ENCODE results near the gene TM9SF4. TPM values are rescaled to one million over a fixed set of nuclear protein-coding genes. Genes with fewer than 3 reads are reported as not detected.

Gene TM9SF4
- total RNA-seq, 5 donors from 2014 or later (not counting 1 experiment from before 2014, with no cell fraction given): 32.6 to 42.3 (median 38.0) TPM

- H3K4me3 Mint-ChIP-seq: peak overlapping the region; percentile 95 to 99 (median 99)
- H3K9me3 Mint-ChIP-seq: no peaks in the 10 kb centered on the region
- POLR2A ChIA-PET: interaction anchor here in 1 of 2 donors (0.6 kb wide), 1 partner anchor 536 kb away, joined by 6 read pairs; no protein-coding TSS in a partner anchor
- H3K4me1 Mint-ChIP-seq: peaks cover 46 to 52% (median 51%) of the 10 kb centered on the region in 3 donors
- H3K27me3 ChIP-seq (replicated peaks in 1 of 2; ENCODE audit: control insufficient read depth in 2 of 2, extremely low read depth in 1 of 2, insufficient read depth in 2 of 2, low read length in 1 of 2): no peaks in the 10 kb centered on the region
- peaks cover 12 to 29% of the 10 kb centered on the region in 2 experiments for H3K4me1 ChIP-seq (ENCODE audit: control insufficient read depth in 1 of 2, extremely low read depth in 1 of 2, insufficient read depth in 2 of 2, low read length in 2 of 2)
- 2% methylated on average over 5 of the region's 8 CpGs for whole genome bisulfite sequencing (ENCODE audit: insufficient coverage)
- ATAC-seq (replicated peaks in 1 of 4): peak in 1 of 4 experiments; percentile 3
- H3K9me3 ChIP-seq: no peaks in the 10 kb centered on the region
- H3K36me3 Mint-ChIP-seq: peaks cover 3% of the 10 kb centered on the region
- peaks cover 0 to 4% of the 10 kb centered on the region in 2 donors for H3K36me3 ChIP-seq (ENCODE audit: control insufficient read depth in 2 of 2, extremely low read depth in 1 of 2, insufficient read depth in 1 of 2, low read length in 1 of 2)
- no peaks in the 10 kb centered on the region for H3K27me3 Mint-ChIP-seq
- DNase-seq: no peak
- peak overlapping the region; percentile 96 to 99 for H3K4me3 ChIP-seq (ENCODE audit: control insufficient read depth in 1 of 2, extremely low read depth in 1 of 2, low read length in 1 of 2)
- CTCF ChIA-PET: interaction anchor here in 1 of 2 donors (0.7 to 1.2 kb wide), 2 partner anchors 387 to 502 kb away, joined by 3 to 4 read pairs; no protein-coding TSS in a partner anchor
- peak overlapping the region; percentile 96 for H3K27ac ChIP-seq (ENCODE audit: low read length)
- peak overlapping the region; percentile 99 to 100 for H3K27ac Mint-ChIP-seq
Measured at GRCh38 chr20:32110173-32110704, 725 bp downstream of the TM9SF4 start.

GRCh38 chr20:32110727-32111126, 1.2 kb downstream of the TM9SF4 start:
- H3K27me3 Mint-ChIP-seq: no peaks in the 10 kb centered on the region
- no peaks in the 10 kb centered on the region for H3K9me3 Mint-ChIP-seq
- 89% methylated on average over 3 of the region's 3 CpGs for WGBS (ENCODE audit: insufficient coverage)
- DNase-seq (no peak), ATAC-seq (replicated peaks in 1 of 4) (no peak)
- Histone ChIP-seq H3K27me3 (replicated peaks in 1 of 2; ENCODE audit: control insufficient read depth in 2 of 2, extremely low read depth in 1 of 2, insufficient read depth in 2 of 2, low read length in 1 of 2) (no peaks in the 10 kb centered on the region), H3K4me1 (ENCODE audit: control insufficient read depth in 1 of 2, extremely low read depth in 1 of 2, insufficient read depth in 2 of 2, low read length in 2 of 2) (peaks cover 12 to 29% of the 10 kb centered on the region in 2 experiments), H3K27ac (ENCODE audit: low read length) (no peak overlapping the region), H3K36me3 (ENCODE audit: control insufficient read depth in 2 of 2, extremely low read depth in 1 of 2, insufficient read depth in 1 of 2, low read length in 1 of 2) (peaks cover 0 to 7% of the 10 kb centered on the region in 2 donors), H3K4me3 (ENCODE audit: control insufficient read depth in 1 of 2, extremely low read depth in 1 of 2, low read length in 1 of 2) (peak overlapping the region in 1 of 2 donors; percentile 96), H3K9me3 (no peaks in the 10 kb centered on the region)
- CTCF ChIA-PET: no interaction called here
- H3K4me1 Mint-ChIP-seq: peaks cover 49 to 55% (median 54%) of the 10 kb centered on the region in 3 donors
- peak overlapping the region in 1 of 2 donors; percentile 100 for H3K27ac Mint-ChIP-seq
- POLR2A ChIA-PET: no interaction called here
- H3K36me3 Mint-ChIP-seq: peaks cover 6% of the 10 kb centered on the region
- peak overlapping the region; percentile 95 to 99 (median 99) for H3K4me3 Mint-ChIP-seq

- Histone ChIP-seq H3K4me1 (ENCODE audit: control insufficient read depth in 1 of 2, extremely low read depth in 1 of 2, insufficient read depth in 2 of 2, low read length in 2 of 2) (peaks cover 12 to 29% of the 10 kb centered on the region in 2 experiments), H3K9me3 (no peaks in the 10 kb centered on the region), H3K27ac (ENCODE audit: low read length) (no peak overlapping the region), H3K36me3 (ENCODE audit: control insufficient read depth in 2 of 2, extremely low read depth in 1 of 2, insufficient read depth in 1 of 2, low read length in 1 of 2) (peaks cover 0 to 7% of the 10 kb centered on the region in 2 donors), H3K27me3 (replicated peaks in 1 of 2; ENCODE audit: control insufficient read depth in 2 of 2, extremely low read depth in 1 of 2, insufficient read depth in 2 of 2, low read length in 1 of 2) (no peaks in the 10 kb centered on the region), H3K4me3 (ENCODE audit: control insufficient read depth in 1 of 2, extremely low read depth in 1 of 2, low read length in 1 of 2) (no peak overlapping the region)
- Mint-ChIP-seq H3K4me1 (peaks cover 53 to 59% (median 58%) of the 10 kb centered on the region in 3 donors), H3K4me3 (peak overlapping the region; percentile 95 to 99 (median 99)), H3K36me3 (peaks cover 6% of the 10 kb centered on the region), H3K9me3 (no peaks in the 10 kb centered on the region), H3K27ac (no peak overlapping the region), H3K27me3 (no peaks in the 10 kb centered on the region)
- 80% methylated on average over 1 of the region's 3 CpGs for WGBS (ENCODE audit: insufficient coverage)
- no peak for ATAC-seq (replicated peaks in 1 of 4)
- CTCF ChIA-PET: no interaction called here
- POLR2A ChIA-PET: interaction anchor here in 1 of 2 donors (0.5 kb wide), 1 partner anchor 12 kb away, joined by 3 read pairs; no protein-coding TSS in a partner anchor
- no peak for DNase-seq
Measured at GRCh38 chr20:32111156-32111686, 1.7 kb downstream of the TM9SF4 start.

DNA sequence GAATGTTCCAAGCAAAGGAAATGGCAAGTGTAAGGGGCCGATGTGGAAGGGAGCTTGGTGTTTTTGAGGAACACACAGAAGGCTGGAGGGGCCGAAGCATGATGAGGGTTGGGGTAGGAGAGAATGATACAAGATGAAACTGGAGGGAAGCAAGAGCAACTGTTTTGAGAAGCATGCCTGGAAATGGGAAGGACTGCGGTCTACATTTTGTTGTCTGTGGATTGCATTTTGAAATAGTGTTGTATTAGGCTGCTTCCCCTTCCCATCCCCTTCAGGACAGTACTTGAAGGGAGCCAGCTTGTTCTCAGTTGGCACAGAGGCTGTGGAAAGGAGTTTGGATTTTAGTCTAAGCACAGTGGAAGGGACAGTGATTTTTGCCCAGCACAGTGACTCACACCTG, 2.2 kb downstream of the TM9SF4 start:
- POLR2A ChIA-PET: interaction anchor here (0.5 kb wide), 2 partner anchors 11 to 45 kb away, joined by 3 to 5 read pairs; no protein-coding TSS in a partner anchor
- H3K9me3 Mint-ChIP-seq: no peaks in the 10 kb centered on the region
- no peak for DNase-seq
- no peaks in the 10 kb centered on the region for H3K27me3 Mint-ChIP-seq
- Histone ChIP-seq H3K27me3 (replicated peaks in 1 of 2; ENCODE audit: control insufficient read depth in 2 of 2, extremely low read depth in 1 of 2, insufficient read depth in 2 of 2, low read length in 1 of 2) (no peaks in the 10 kb centered on the region), H3K27ac (ENCODE audit: low read length) (no peak overlapping the region), H3K4me1 (ENCODE audit: control insufficient read depth in 1 of 2, extremely low read depth in 1 of 2, insufficient read depth in 2 of 2, low read length in 2 of 2) (peaks cover 12 to 29% of the 10 kb centered on the region in 2 experiments), H3K36me3 (ENCODE audit: control insufficient read depth in 2 of 2, extremely low read depth in 1 of 2, insufficient read depth in 1 of 2, low read length in 1 of 2) (peaks cover 0 to 7% of the 10 kb centered on the region in 2 donors), H3K9me3 (no peaks in the 10 kb centered on the region), H3K4me3 (ENCODE audit: control insufficient read depth in 1 of 2, extremely low read depth in 1 of 2, low read length in 1 of 2) (no peak overlapping the region)
- H3K27ac Mint-ChIP-seq: peak overlapping the region in 1 of 2 donors; percentile 25
- peak overlapping the region in 2 of 3 donors; percentile 5 to 32 for H3K4me3 Mint-ChIP-seq
- H3K4me1 Mint-ChIP-seq: peaks cover 58 to 64% (median 62%) of the 10 kb centered on the region in 3 donors
- 86% methylated on average over 2 of the region's 3 CpGs for WGBS (ENCODE audit: insufficient coverage)
- CTCF ChIA-PET: interaction anchor here in 1 of 2 donors (0.7 kb wide), 1 partner anchor 20 kb away, joined by 4 read pairs; no protein-coding TSS in a partner anchor
- H3K36me3 Mint-ChIP-seq: peaks cover 6% of the 10 kb centered on the region
- ATAC-seq (replicated peaks in 1 of 4): no peak

GRCh38 chr20:32112841-32113240, 3.3 kb downstream of the TM9SF4 start:
- Mint-ChIP-seq H3K9me3 (no peaks in the 10 kb centered on the region), H3K4me1 (peaks cover 66 to 75% (median 69%) of the 10 kb centered on the region in 3 donors), H3K4me3 (no peak overlapping the region), H3K27ac (no peak overlapping the region), H3K36me3 (peaks cover 6% of the 10 kb centered on the region), H3K27me3 (no peaks in the 10 kb centered on the region)
- CTCF ChIA-PET: interaction anchor here in 1 of 2 donors (0.6 kb wide), 1 partner anchor 52 kb away, joined by 3 read pairs; no protein-coding TSS in a partner anchor
- WGBS (ENCODE audit: insufficient coverage): no CpG with 5 or more reads among the region's 5 CpGs
- Histone ChIP-seq H3K4me3 (ENCODE audit: control insufficient read depth in 1 of 2, extremely low read depth in 1 of 2, low read length in 1 of 2) (no peak overlapping the region), H3K27ac (ENCODE audit: low read length) (no peak overlapping the region), H3K9me3 (no peaks in the 10 kb centered on the region), H3K27me3 (replicated peaks in 1 of 2; ENCODE audit: control insufficient read depth in 2 of 2, extremely low read depth in 1 of 2, insufficient read depth in 2 of 2, low read length in 1 of 2) (no peaks in the 10 kb centered on the region), H3K4me1 (ENCODE audit: control insufficient read depth in 1 of 2, extremely low read depth in 1 of 2, insufficient read depth in 2 of 2, low read length in 2 of 2) (peaks cover 14 to 38% of the 10 kb centered on the region in 2 experiments), H3K36me3 (ENCODE audit: control insufficient read depth in 2 of 2, extremely low read depth in 1 of 2, insufficient read depth in 1 of 2, low read length in 1 of 2) (peaks cover 0 to 7% of the 10 kb centered on the region in 2 donors)
- DNase-seq: peak in 13 of 35 experiments; percentile 1 to 55 (median 8)
- POLR2A ChIA-PET: interaction anchor here in 1 of 2 donors (0.6 kb wide), 1 partner anchor 91 kb away, joined by 4 read pairs; no protein-coding TSS in a partner anchor
- no peak for ATAC-seq (replicated peaks in 1 of 4)

- Mint-ChIP-seq H3K27ac (no peak overlapping the region), H3K4me1 (peaks cover 69 to 75% (median 72%) of the 10 kb centered on the region in 3 donors)
- peaks cover 14 to 38% of the 10 kb centered on the region in 2 experiments for H3K4me1 ChIP-seq (ENCODE audit: control insufficient read depth in 1 of 2, extremely low read depth in 1 of 2, insufficient read depth in 2 of 2, low read length in 2 of 2)
Measured at GRCh38 chr20:32113591-32114260, 4.2 kb downstream of the TM9SF4 start.

More at GRCh38 chr20:32113591-32114260, 4.2 kb downstream of the TM9SF4 start:
- no peaks in the 10 kb centered on the region for H3K9me3 Mint-ChIP-seq
- H3K4me3 ChIP-seq (ENCODE audit: control insufficient read depth in 1 of 2, extremely low read depth in 1 of 2, low read length in 1 of 2): no peak overlapping the region
- no peaks in the 10 kb centered on the region for H3K9me3 ChIP-seq
- H3K27me3 Mint-ChIP-seq: no peaks in the 10 kb centered on the region
- no peaks in the 10 kb centered on the region for H3K27me3 ChIP-seq (replicated peaks in 1 of 2; ENCODE audit: control insufficient read depth in 2 of 2, extremely low read depth in 1 of 2, insufficient read depth in 2 of 2, low read length in 1 of 2)
- DNase-seq (no peak), ATAC-seq (replicated peaks in 1 of 4) (no peak)
- ChIA-PET POLR2A (interaction anchor here in 1 of 2 donors (0.6 kb wide), 1 partner anchor 22 kb away, joined by 3 read pairs; no protein-coding TSS in a partner anchor), CTCF (interaction anchor here in 1 of 2 donors (0.6 kb wide), 1 partner anchor 51 kb away, joined by 3 read pairs; no protein-coding TSS in a partner anchor)
- WGBS (ENCODE audit: insufficient coverage): no CpG with 5 or more reads among the region's 2 CpGs
- no peak overlapping the region for H3K4me3 Mint-ChIP-seq
- peaks cover 0 to 7% of the 10 kb centered on the region in 2 donors for H3K36me3 ChIP-seq (ENCODE audit: control insufficient read depth in 2 of 2, extremely low read depth in 1 of 2, insufficient read depth in 1 of 2, low read length in 1 of 2)
- no peak overlapping the region for H3K27ac ChIP-seq (ENCODE audit: low read length)
- H3K36me3 Mint-ChIP-seq: peaks cover 6% of the 10 kb centered on the region
